Activated CD4-positive, alpha-beta T cell treated with anti-CD3 and anti-CD28 coated beads, Interleukin-10, Interleukin-2, amounts not matched to agents 100 ng/mL and 50 ng/mL, durations not matched to agents 16 hours and 8 hours (primary cell): ENCODE data around the gene SLC25A2.
A peak's percentile ranks its signal among the peaks of the same experiment; 100 is the strongest.
"Not testable (repeated sequence)": the region's sequence is repeated elsewhere in the genome, so short reads cannot be mapped to it uniquely, and the experiment has no call there.

ENCODE experiments used
- DNase-seq: peaks from one replicate; pipeline ENCODE4 v3.0.0-alpha.2; 2020

Gene SLC25A2

GRCh38 chr5:141303756-141304155 is at the start of gene SLC25A2:
SLC25A2 (minus strand) TSS chr5:141304049; CDS start chr5:141303865, 184 bp downstream.
- DNase-seq, result no peak

GRCh38 chr5:141351591-141351990 is 47.7 kb upstream of the SLC25A2 start:
- DNase-seq, result no peak

- DNase-seq, result peak; percentile 23
Observed at GRCh38 chr5:141349917-141350619, 46.2 kb upstream of the SLC25A2 start, which contains the start of gene PCDHGB1. PCDHGB1 (plus strand) TSS chr5:141350099; CDS start chr5:141350261, 162 bp downstream.

GRCh38 chr5:141346017-141346416 is 42.2 kb upstream of the SLC25A2 start:
- not testable (repeated sequence) for DNase-seq

- DNase-seq, result no peak
Observed at GRCh38 chr5:141345327-141345726, 41.5 kb upstream of the SLC25A2 start.

- DNase-seq, result no peak
Observed at GRCh38 chr5:141343953-141344463, 40.2 kb upstream of the SLC25A2 start.

GRCh38 chr5:141343242-141343952 is 39.5 kb upstream of the SLC25A2 start, which contains the start of gene PCDHGA3:
PCDHGA3 (plus strand) TSS chr5:141343829; CDS start chr5:141344034, 205 bp downstream.
- DNase-seq, result peak; percentile 25

GRCh38 chr5:141342773-141343172 is 38.9 kb upstream of the SLC25A2 start:
- DNase-seq, result no peak

- not testable (repeated sequence) for DNase-seq
Observed at GRCh38 chr5:141340781-141341354, 37.0 kb upstream of the SLC25A2 start.

GRCh38 chr5:141338538-141339306 is 34.9 kb upstream of the SLC25A2 start, which contains the start of gene PCDHGA2:
PCDHGA2 (plus strand) TSS chr5:141338760.
- peak; percentile 8 for DNase-seq

GRCh38 chr5:141332571-141332970 is 28.7 kb upstream of the SLC25A2 start:
- not testable (repeated sequence) for DNase-seq

GRCh38 chr5:141330299-141331080 is 26.6 kb upstream of the SLC25A2 start, which contains the start of gene PCDHGA1:
PCDHGA1 (plus strand) TSS chr5:141330514.
- peak; percentile 16 for DNase-seq

- DNase-seq, result no peak
Observed at GRCh38 chr5:141328231-141328630, 24.4 kb upstream of the SLC25A2 start.

- peak; percentile 66 for DNase-seq
Observed at GRCh38 chr5:141326088-141326854, 22.4 kb upstream of the SLC25A2 start.

GRCh38 chr5:141322261-141322660 is 18.4 kb upstream of the SLC25A2 start:
- DNase-seq, result no peak

GRCh38 chr5:141320225-141321169 is 16.6 kb upstream of the SLC25A2 start, which contains the start of gene TAF7:
TAF7 (minus strand) TSS chr5:141320784; CDS start chr5:141320044, 740 bp downstream.
- DNase-seq, result peak; percentile 95

GRCh38 chr5:141319699-141320098 is 15.8 kb upstream of the SLC25A2 start:
- no peak for DNase-seq

- no peak for DNase-seq
Observed at GRCh38 chr5:141319202-141319601, 15.4 kb upstream of the SLC25A2 start.

- DNase-seq, result not testable (repeated sequence)
Observed at GRCh38 chr5:141316963-141317362, 13.1 kb upstream of the SLC25A2 start.
